DMS153 (cell line): ENCODE measurements around the gene CLEC20A.

ENCODE experiments used
- DNase-seq: peaks from one replicate; lab custom pipeline; 2025; lab: John Stamatoyannopoulos, UW

CLEC20A gene

GRCh38 chr1:178496410-178497135 lies at the start of gene CLEC20A:
Gene CLEC20A (minus strand): TSS chr1:178496964. CDS start chr1:178496939, 25 bp downstream.
- DNase-seq: no peak

GRCh38 chr1:178544531-178544930 lies 47.8 kb upstream of the CLEC20A start:
- no peak for DNase-seq

GRCh38 chr1:178543290-178543607 lies 46.5 kb upstream of the CLEC20A start:
- DNase-seq: peak; percentile 53

GRCh38 chr1:178542554-178543289 lies 46.0 kb upstream of the CLEC20A start:
- DNase-seq: peak; percentile 56

- DNase-seq: peak; percentile 24
Observed at GRCh38 chr1:178541829-178542553, 45.2 kb upstream of the CLEC20A start.

- DNase-seq: no peak
Observed at GRCh38 chr1:178541379-178541778, 44.6 kb upstream of the CLEC20A start.

- no peak for DNase-seq
Observed at GRCh38 chr1:178540646-178541045, 43.9 kb upstream of the CLEC20A start.

GRCh38 chr1:178540204-178540603 lies 43.4 kb upstream of the CLEC20A start:
- no peak for DNase-seq

- DNase-seq: no peak
Observed at GRCh38 chr1:178539291-178539690, 42.5 kb upstream of the CLEC20A start.

GRCh38 chr1:178538192-178538916 lies 41.6 kb upstream of the CLEC20A start:
- no peak for DNase-seq

GRCh38 chr1:178537382-178538090 lies 40.8 kb upstream of the CLEC20A start:
- no peak for DNase-seq

- no peak for DNase-seq
Observed at GRCh38 chr1:178536844-178537371, 40.1 kb upstream of the CLEC20A start.

GRCh38 chr1:178536329-178536728 lies 39.6 kb upstream of the CLEC20A start:
- DNase-seq: no peak

GRCh38 chr1:178534137-178534868 lies 37.5 kb upstream of the CLEC20A start:
- no peak for DNase-seq

GRCh38 chr1:178533121-178533946 lies 36.6 kb upstream of the CLEC20A start:
- DNase-seq: no peak

- DNase-seq: peak; percentile 58
Observed at GRCh38 chr1:178532392-178532791, 35.6 kb upstream of the CLEC20A start.

- DNase-seq: peak; percentile 58
Observed at GRCh38 chr1:178531887-178532286, 35.1 kb upstream of the CLEC20A start.

GRCh38 chr1:178530502-178530901 lies 33.7 kb upstream of the CLEC20A start:
- no peak for DNase-seq

GRCh38 chr1:178530037-178530402 lies 33.3 kb upstream of the CLEC20A start:
- no peak for DNase-seq
